ENCODE results near the gene CX3CL1.

DNA sequence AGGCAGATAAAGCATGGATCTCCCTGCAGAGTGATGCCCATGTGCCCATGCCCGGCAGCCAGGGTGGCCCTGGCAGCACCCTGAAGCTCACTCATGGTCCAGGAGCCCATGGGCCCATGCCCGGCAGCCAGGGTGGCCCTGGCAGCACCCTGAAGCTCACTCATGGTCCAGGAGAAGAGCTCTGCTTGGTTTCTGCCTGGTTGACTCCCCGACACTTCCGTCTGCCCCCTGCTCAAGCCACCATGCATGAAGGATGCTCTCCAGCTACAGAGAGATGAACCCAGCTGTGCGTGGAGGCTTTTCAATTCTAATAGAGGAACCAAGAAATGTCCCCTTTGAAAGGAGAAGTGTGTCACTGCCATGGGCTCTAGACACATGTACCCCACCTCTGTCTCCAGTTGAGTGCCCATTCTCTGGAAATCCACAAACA, 41.0 kb downstream of the CX3CL1 start:
- TF ChIP-seq CTCF (conservative IDR thresholded peaks at IDR 0.05; ENCODE audit: low read length) (no peak), EZH2phosphoT487 (IDR thresholded peaks at IDR 0.05; ENCODE audit: borderline replicate concordance, low read depth, low read length) (no peak)

All from OCI-LY7 (cell line).